Heart right ventricle (tissue), 16 donors: ENCODE results near the gene KRT25. TPM values are rescaled to one million over a fixed set of nuclear protein-coding genes. Genes with fewer than 3 reads are reported as not detected.

Experiments used
- ATAC-seq, 8 donors: fragments of 200-7000 bp; cut with Tn5 transposase; one replicate each; pipeline ENCODE4 v1.9.1; 2020; ENCODE audit warnings: mild to moderate bottlenecking in 8 of 8, moderate library complexity in 8 of 8, moderate number of reproducible peaks in 1 of 8
- DNase-seq, 2 donors: peaks; one replicate each; pipeline ENCODE4 v3.0.0-alpha.2; 2020
- H3K27ac ChIP-seq, 10 donors: fragments of 200-600 bp; sonication (generic) in 2 of 10; one replicate each; pipeline versions ENCODE4 v1.5.0 to v1.8.0; 2020 to 2022; ENCODE audit warnings: mild to moderate bottlenecking in 3 of 10
- H3K27me3 ChIP-seq, 7 donors: fragments of 200-600 bp; one replicate each; pipeline ENCODE4 v1.8.0; 2021 to 2022; ENCODE audit warnings: mild to moderate bottlenecking in 2 of 7
- H3K36me3 ChIP-seq, 9 donors: fragments of 200-600 bp; sonication (generic) in 1 of 9; one replicate each; pipeline versions ENCODE4 v1.5.0 to v1.8.0; 2020 to 2022; ENCODE audit warnings: mild to moderate bottlenecking in 2 of 9
- H3K4me1 ChIP-seq, 9 donors: fragments of 200-600 bp; sonication (generic) in 1 of 9; one replicate each; pipeline versions ENCODE4 v1.5.0 to v1.8.0; 2020 to 2022; ENCODE audit warnings: mild to moderate bottlenecking in 4 of 9
- H3K4me3 ChIP-seq, 10 donors: fragments of 200-600 bp; sonication (generic) in 2 of 10; one replicate each; pipeline versions ENCODE4 v1.5.0 to v1.8.0; 2020 to 2022; ENCODE audit warnings: mild to moderate bottlenecking in 7 of 10, moderate library complexity in 2 of 10
- H3K9me3 ChIP-seq, 11 donors: fragments of 200-600 bp in 10 of 11; sonication (generic) in 2 of 11; one replicate each; pipeline versions ENCODE4 v1.5.0 to v1.8.0; 2013 to 2022; ENCODE audit warnings: mild to moderate bottlenecking in 2 of 11, control low read depth in 1 of 11, moderate library complexity in 1 of 11
- WGBS, 2 donors: extraction: QIAGEN DNeasy Blood & Tissue Kit; methylation state at CpG; one replicate each; pipeline ENCODE4 v1.1.7; 2013; ENCODE audit warnings: inconsistent platforms in 1 of 2; 5-methylcytosine and 5-hydroxymethylcytosine counted together
- intact Hi-C, 10 donors: fragments of 100-400 bp; cut with DNase I; formaldehyde crosslinking; loops; one replicate each; pipeline versions ENCODE4 v1.11.1 to v1.14.2; 2022
- polyA plus RNA-seq, 2 donors: library from polyadenylated mRNA; stranded (reverse); fragments of 200-250 nt; gene quantifications; one replicate each; pipeline ENCODE4 v1.2.3, GENCODE V29; 2013
- total RNA-seq, 10 donors: library from RNA; stranded (reverse); fragmentation: NEBNext Ultra II Directional in 3 of 10; extraction: Animal tissue kit (Norgen Biotek cat#: 25700) in 3 of 10; gene quantifications; one replicate each; pipeline versions ENCODE4 v1.2.1 to v1.2.4, GENCODE V29; 2021 to 2023
- TF ChIP-seq, protein P1 (sequence below), 9 donors: fragments of 200-600 bp; sonication (generic) in 2 of 9; IDR thresholded peaks; one replicate each; pipeline versions ENCODE4 v1.5.0 to v1.8.0; 2021 to 2022; ENCODE audit warnings: antibody characterized with exemption in 9 of 9, mild to moderate bottlenecking in 5 of 9, moderate library complexity in 1 of 9
- donor health status: Arrhythmogenic right ventricular cardiomyopathy.
- donor health status: ischemic (EF 13 %, LVEDD 7.1; RV severe dilation, severe dysfunction).
- donor health status: healthy with polysubstance abuse.
- donor health status: DM: no; HTN: yes; CAD: no.
- donor health status: DM: no; HTN: no; CAD: no.
- donor health status: ischemic (EF 25% LVEDD 6.9; RV normal size, moderate dysfunction).
- donor health status: ischemic (EF 25% LVEDD 5.7; RV mildly dilated, moderate dysfunction).
- donor health status: healthy.
- donor health status: DM: yes; HTN: yes; CAD: no.
- donor health status: Ischemic cardiomyopathy.
- donor health status: ischemic (EF 35%, LVEDD 5.7; RV mildly dilated, moderate dysfunction).
- donor health status: nonischemic (EF 11% LVEDD 7.7; RV severe dilation, severe dysfunction).
- donor health status: DM: yes; HTN: yes; CAD: no.
- donor health status: PGD.
- donor health status: ischemic (EF 29% LVEDD 5.4; RV normal size, mild dysfunction).
- donor health status: nonischemic (EF 23%, LVEDD 6.1; RV moderate dilation, normal function).

The KRT25 gene
- total and polyA plus RNA-seq, 12 donors = not detected

DNA sequence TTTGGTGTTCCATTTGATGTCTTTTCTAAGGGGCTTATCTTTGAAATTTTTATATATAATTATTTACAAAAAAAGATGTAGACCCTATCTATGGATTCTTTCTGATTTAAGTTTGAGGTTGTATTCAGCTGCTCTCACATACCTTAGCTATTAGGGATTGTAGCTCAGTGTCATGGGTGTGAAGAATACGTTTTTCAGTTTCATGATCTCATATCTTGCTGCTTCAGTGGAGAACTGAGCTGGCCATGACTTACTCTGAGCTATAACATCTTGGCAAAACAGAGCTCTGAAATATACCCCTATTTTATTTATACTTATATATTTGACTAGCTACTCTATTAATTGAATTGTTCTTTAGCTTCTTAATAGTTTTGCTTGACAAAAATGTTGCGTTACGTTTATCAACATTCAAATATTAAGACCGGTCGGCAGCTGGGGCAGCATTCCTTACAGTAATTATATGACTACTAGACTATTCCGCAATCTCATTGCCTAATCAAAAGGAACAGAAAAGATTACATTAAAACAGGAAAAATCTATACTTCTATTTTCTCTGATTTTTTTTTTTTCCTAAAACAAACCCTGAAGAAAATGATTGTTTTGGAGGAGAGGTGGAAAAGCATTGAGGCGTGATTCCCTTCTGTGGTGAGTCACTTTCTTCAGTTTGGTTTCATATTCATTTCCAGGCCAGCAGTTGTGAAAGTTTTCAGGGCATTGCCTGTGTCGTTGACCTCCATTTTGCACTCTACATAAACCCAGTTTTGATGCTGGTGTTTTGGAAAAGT is 27.5 kb downstream of the KRT25 start:
- H3K9me3 ChIP-seq = no peaks in the 10 kb centered on the region
- no peaks in the 10 kb centered on the region for H3K36me3 ChIP-seq
- peaks cover 0 to 55% (median 12%) of the 10 kb centered on the region in 7 donors for H3K27me3 ChIP-seq
- 76 to 77% methylated on average over 8 of the region's 8 CpGs for whole genome bisulfite sequencing, 2 donors
- ATAC-seq (no peak), DNase-seq (no peak)
- H3K27ac ChIP-seq = no peak overlapping the region
- intact Hi-C loops = loop anchor here in 2 of 10 donors (5.0 kb wide), 2 partner anchors 105 to 110 kb away; no protein-coding TSS in a partner anchor
- TF ChIP-seq, protein P1, sequence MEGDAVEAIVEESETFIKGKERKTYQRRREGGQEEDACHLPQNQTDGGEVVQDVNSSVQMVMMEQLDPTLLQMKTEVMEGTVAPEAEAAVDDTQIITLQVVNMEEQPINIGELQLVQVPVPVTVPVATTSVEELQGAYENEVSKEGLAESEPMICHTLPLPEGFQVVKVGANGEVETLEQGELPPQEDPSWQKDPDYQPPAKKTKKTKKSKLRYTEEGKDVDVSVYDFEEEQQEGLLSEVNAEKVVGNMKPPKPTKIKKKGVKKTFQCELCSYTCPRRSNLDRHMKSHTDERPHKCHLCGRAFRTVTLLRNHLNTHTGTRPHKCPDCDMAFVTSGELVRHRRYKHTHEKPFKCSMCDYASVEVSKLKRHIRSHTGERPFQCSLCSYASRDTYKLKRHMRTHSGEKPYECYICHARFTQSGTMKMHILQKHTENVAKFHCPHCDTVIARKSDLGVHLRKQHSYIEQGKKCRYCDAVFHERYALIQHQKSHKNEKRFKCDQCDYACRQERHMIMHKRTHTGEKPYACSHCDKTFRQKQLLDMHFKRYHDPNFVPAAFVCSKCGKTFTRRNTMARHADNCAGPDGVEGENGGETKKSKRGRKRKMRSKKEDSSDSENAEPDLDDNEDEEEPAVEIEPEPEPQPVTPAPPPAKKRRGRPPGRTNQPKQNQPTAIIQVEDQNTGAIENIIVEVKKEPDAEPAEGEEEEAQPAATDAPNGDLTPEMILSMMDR (IDR thresholded peaks at IDR 0.05) = no peak
- H3K4me3 ChIP-seq = no peak overlapping the region
- no peaks in the 10 kb centered on the region for H3K4me1 ChIP-seq

- H3K4me1 ChIP-seq = no peaks in the 10 kb centered on the region
- TF ChIP-seq, protein P1 (IDR thresholded peaks at IDR 0.05) = peak in 5 of 9 donors; percentile 12 to 39 (median 25)
- intact Hi-C loops = loop anchor here in 2 of 10 donors (5.0 kb wide), 2 partner anchors 105 to 110 kb away; no protein-coding TSS in a partner anchor
- peaks cover 0 to 49% (median 12%) of the 10 kb centered on the region in 7 donors for H3K27me3 ChIP-seq
- H3K36me3 ChIP-seq = no peaks in the 10 kb centered on the region
- no peaks in the 10 kb centered on the region for H3K9me3 ChIP-seq
- H3K4me3 ChIP-seq = no peak overlapping the region
- DNase-seq = no peak
- no peak overlapping the region for H3K27ac ChIP-seq
- ATAC-seq = no peak
- WGBS, 2 donors = 60 to 65% methylated on average over 2 of the region's 2 CpGs
Measured at GRCh38 chr17:40726919-40727318, 28.2 kb downstream of the KRT25 start.

- ATAC-seq = no peak
- no peaks in the 10 kb centered on the region for H3K36me3 ChIP-seq
- WGBS, 2 donors = 55 to 58% methylated on average over 1 of the region's 1 CpG
- H3K4me1 ChIP-seq = no peaks in the 10 kb centered on the region
- DNase-seq = no peak
- H3K27ac ChIP-seq = no peak overlapping the region
- peaks cover 0 to 29% (median 9%) of the 10 kb centered on the region in 7 donors for H3K27me3 ChIP-seq
- H3K9me3 ChIP-seq = no peaks in the 10 kb centered on the region
- intact Hi-C loops = loop anchor here in 2 of 10 donors (5.0 kb wide), 2 partner anchors 102 to 107 kb away; no protein-coding TSS in a partner anchor
- TF ChIP-seq, protein P1 (IDR thresholded peaks at IDR 0.05) = no peak
- no peak overlapping the region for H3K4me3 ChIP-seq
Measured at GRCh38 chr17:40724656-40725055, 30.5 kb downstream of the KRT25 start.

DNA sequence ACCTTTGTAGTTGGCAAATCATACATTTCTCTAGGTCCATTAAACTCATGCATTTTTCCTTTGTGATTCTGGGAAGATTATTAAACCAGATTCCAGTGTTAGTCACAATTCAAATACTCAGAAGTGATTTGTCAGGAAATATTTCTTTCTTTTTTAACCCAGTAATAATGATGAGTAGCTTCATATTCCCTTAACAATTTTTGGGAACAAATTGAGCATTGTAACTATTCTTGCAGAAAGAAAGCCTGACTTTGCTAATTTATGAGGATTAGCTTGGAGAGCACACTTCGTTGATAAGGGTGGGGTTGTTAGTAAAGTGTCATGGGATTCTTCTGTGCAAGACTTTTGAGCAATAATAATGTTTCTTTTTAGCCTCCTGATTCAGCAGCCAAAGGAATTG is 32.9 kb downstream of the KRT25 start:
- no peak overlapping the region for H3K4me3 ChIP-seq
- no peaks in the 10 kb centered on the region for H3K4me1 ChIP-seq
- H3K9me3 ChIP-seq = no peaks in the 10 kb centered on the region
- TF ChIP-seq, protein P1 (IDR thresholded peaks at IDR 0.05) = no peak
- DNase-seq (no peak), ATAC-seq (no peak)
- H3K27me3 ChIP-seq = peaks cover 0 to 40% (median 9%) of the 10 kb centered on the region in 7 donors
- intact Hi-C loops = no loop called here
- 55 to 65% methylated on average over 1 of the region's 1 CpG for WGBS, 2 donors
- no peaks in the 10 kb centered on the region for H3K36me3 ChIP-seq
- H3K27ac ChIP-seq = no peak overlapping the region
